Stimulated activated CD8-positive, alpha-beta memory T cell treated with anti-CD3 and anti-CD28 coated beads, Interleukin-2, amount 100 ng/mL, for 48 hours (primary cell): ENCODE results near the gene ARRDC2.
"Not testable (repeated sequence)": the region's sequence is repeated elsewhere in the genome, so short reads cannot be mapped to it uniquely, and the experiment has no call there.

Source experiments
- DNase-seq, 2 donors: peaks; one replicate each; pipeline ENCODE4 v3.0.0-alpha.2; 2020; ENCODE audit warnings: low read depth in 2 of 2

Gene ARRDC2

DNA sequence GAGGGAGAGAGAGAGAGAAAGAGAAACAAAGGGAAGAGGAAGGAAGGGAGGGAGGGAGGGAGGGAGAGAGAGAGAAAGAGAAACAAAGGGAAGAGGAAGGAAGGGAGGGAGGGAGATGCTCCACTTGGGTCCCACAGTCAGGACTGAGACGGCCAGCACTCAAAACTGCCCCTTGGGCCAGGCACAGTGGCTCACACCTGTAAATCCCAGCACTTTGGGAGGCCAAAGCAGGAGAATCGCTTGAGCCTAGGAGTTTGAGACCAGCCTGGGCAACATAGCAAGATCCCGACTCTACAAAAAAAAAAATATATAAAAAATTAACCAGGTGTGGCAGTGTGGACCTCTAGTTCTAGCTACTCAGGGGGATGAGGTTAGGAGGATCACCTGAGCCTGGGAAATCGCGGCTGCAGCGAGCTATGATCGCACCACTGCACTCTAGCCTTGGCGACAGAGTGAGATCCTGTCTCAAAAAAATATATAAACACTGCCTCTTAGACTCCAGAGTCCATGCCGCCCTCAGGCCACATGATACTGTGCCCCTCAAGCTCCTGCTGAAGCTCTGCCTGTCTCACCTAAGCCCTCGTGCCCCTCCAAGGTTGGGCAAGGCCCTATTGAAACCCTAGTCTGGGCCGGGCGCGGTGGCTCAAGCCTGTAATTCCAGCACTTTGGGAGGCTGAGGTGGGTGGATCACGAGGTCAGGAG lies 8.4 kb downstream of the ARRDC2 start:
- no peak for DNase-seq

DNA sequence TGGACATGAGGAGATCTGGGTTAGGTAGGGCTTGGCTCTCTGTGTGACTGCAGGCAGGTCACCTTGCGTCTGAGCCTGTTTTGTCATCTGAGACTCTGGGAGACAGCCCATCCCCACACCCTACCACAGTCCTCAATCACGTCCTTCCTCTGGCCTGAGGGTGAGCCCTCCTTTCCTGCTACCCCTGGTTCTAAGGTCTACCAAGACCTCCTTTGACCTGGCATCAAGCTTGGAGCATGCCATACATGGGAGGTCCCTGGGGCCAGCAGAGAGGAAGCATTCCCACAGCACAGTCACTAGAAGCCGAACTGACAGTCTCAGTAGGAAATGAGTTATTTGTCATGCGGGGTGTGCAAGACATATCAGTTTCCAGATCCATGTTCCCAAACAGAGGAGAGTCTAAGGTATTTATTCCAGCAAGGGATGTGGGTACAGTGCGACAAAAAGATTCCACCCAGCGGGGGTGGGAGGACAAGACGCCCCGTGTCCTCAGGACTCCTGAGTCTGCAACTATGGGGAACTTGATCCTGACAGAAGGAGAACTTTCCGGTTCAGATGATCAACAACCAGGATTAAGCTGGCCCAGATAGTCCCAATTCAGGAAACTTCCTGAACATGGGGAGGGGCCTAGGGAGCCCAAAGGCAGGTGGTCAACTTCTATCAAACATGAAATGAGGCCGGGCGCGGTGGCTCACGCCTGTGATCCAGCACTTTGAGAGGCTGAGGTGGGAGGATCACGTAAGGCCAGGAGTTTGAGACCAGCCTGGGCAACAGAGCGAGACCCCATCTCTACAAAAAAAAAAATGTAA lies 9.5 kb downstream of the ARRDC2 start:
- DNase-seq, result no peak

DNA sequence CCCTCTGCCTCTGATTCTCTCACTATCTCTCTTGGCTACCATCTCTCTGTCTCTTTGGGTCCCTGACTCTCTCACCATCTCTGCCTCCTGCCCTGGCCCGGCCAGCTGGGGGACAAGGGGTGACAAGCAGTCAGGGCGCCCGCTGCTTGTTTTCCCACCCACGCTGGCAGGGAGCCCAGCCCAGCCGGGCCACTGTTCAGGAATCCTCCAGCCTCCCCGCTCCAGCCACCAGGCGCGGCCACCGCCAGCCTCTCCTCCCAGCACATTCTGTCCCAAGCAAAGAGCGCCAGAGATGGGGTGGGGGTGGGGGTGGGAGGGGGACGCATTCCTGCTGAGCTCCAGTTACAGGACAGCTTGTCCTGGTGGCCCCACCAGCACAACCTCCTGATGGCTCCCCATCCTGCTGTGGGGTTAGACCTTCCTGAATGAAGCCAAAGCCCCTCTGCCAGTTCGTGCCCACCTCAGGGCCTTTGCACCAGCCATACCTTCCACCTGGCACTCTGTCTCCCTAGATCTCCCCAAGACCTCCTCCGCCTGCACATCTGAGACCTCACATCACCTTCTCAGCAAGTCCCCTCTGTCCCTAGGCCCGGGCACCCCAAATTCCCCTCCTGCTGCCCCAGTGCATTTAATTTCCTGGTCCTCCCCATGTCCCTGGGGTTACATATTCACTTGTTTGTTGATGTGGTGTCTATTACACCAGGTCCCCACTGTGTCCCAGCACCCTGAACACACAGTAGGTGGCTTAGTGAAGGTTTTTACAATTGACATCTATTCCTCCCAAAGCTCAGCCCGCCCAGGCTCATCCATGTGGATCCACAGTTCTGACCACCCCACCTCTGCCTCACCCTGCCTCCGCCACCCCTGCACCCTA lies 12.5 kb downstream of the ARRDC2 start:
- no peak for DNase-seq

DNA sequence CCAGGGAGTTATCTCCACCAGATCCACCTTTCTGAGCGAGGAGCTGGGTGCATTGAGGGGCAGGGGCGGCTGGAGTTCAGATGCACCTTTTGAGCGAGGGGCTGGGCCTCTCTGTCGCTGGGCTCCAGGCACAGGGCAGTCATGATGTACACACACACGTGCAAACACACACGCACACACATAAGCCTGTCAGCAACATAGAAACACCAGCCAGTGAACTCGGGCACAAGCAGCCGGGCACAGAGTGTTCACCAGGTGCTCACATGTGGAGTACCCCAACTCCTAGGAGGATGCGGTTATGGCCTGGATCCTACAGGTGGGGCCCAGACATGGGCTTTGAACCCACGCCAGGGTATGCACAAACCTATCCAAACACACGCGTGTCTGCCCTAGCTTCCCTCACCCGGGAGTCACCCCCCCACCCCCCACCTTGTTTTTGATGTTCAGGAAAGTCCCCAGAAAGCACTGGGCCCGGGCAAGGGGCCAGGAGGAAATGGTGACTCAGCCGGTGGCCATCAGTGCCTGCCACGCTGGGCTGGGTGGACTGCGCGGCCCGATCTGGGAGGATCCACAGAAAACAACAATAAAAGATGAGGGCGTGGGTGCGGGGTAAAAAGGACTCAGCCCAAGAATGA lies 13.3 kb downstream of the ARRDC2 start:
- no peak for DNase-seq

DNA sequence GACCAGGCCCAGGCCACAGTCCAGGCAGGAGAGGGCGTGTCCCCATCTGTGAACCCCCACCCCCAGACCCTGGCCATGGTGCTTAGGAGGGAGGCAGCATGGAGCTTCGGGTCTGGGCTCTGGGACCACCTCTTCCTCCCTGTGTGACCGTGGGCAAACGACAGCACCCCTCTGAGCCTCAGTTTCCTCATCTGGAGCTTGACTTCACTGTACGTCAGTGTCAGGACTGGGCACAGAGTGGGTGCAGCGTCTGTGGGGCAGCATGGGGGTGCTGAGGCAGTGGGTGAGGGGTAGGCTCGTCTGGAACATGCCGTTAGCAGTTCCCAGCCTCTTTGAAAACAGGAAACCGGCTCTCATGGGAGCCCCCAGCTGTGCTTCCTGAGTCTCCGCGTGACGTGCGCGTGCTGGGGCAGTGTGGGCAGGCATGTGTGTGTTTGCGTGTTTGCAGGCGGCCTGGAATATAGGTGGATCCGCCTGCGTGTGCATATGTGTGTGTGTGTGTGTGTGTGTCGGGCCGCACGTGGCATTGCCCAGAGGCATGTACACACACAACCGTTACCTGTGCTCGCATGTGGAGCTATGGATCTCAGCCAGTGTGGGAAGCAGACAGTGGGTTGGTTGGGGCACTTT lies 15.8 kb downstream of the ARRDC2 start:
- no peak for DNase-seq

DNA sequence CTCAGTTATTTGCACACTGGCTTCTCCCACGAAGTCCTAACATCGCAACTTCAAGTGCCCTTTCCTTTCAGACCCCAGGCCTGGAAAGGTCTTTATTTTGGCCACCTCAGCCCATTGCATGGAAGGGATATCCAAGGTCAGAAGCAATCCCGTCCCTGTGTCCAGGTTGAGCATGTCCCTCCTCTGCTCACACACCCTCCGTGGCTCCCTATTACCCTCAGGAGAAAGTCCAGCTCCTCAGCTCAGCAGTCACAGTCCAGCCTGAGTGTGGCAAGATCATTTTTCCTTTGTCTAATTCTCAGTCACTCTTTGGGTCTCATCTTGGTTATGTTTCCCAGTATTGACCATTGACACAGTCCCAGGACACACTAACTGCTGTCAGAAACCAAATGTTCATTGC lies 19.2 kb downstream of the ARRDC2 start:
- DNase-seq, result no peak

DNA sequence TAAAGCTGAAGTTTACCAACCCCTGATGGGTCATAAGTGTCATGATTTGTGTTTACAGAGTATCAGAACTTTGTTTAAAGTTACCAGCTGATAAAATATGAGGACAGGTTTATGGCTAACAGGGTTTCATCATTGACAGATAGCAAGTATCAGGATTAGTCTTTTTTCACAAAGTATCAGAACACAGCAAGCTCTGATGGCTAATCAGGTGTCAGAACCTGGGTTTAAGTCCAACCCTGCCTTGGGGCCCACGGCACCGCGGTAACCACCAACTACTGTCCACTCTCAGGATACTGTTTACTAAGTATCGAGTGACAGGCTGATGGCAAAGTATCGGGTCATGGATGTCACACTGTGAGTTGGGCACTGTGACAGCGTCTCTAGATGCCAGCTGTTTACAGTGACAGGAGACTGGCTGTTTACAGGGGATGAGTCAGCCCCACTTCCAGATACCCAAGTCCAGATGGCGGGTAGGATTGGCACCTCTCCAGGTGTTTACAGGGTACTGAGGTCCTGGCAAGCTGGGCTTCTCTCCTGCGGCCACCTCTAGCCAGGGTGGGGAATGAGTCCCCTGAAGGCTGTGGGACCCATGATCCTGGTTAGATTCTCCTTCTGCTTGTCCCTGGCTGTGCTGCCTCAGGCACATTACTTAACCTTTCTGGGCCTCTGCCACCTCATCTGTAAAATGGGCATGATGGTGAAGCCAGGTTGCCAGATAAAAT lies 21.8 kb downstream of the ARRDC2 start:
- no peak for DNase-seq

DNA sequence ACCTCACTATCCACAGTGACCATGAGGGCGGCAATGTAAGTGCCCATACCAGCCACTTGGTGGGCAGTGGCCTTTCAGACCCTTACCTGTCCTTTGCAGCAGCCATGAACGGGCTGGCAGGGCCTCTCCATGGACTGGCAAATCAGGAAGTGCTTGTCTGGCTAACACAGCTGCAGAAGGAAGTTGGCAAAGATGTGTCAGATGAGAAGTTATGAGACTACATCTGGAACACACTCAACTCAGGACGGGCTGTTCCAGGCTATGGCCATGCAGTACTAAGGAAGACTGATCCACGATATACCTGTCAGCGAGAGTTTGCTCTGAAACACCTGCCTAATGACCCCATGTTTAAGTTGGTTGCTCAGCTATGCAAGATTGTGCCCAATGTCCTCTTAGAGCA lies 23.4 kb downstream of the ARRDC2 start:
- not testable (repeated sequence) for DNase-seq

DNA sequence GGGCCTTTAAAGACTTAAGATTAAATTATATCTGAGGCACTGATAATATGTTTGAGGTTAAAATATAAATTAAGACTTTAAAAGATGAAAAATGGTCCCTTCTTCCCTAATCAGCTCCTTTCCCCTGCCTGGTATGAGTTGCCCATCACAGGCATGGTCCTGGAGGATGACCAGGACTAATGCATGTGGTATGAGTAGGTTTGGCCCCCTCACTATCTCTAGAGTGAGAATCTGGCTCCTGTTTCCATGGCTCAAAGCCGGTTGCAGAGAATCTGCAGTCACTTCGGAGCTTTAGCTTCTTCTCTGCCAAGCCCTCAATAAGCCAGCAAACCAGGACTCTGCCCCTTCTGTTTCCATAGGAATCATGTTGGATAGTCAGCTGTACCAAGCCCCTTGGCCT lies 24.1 kb downstream of the ARRDC2 start:
- not testable (repeated sequence) for DNase-seq

DNA sequence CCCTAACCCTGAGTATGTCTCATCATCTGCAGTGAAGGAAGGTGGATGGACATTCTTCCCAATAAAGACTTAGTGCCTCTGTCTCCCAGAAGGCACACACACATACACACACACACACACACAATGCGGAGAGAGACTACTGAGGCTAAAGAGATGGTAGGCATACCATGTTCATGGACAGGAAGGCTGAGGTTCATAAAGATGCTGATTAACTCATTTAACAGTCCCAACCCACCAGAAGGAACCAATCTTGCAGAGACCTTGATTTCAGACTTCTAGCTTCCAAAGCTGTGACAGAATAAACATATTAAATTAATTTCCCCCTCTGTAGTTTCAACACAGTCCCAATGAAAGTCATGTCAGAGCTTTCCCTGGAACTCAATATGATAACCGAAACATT lies 33.1 kb downstream of the ARRDC2 start:
- DNase-seq, result no peak

DNA sequence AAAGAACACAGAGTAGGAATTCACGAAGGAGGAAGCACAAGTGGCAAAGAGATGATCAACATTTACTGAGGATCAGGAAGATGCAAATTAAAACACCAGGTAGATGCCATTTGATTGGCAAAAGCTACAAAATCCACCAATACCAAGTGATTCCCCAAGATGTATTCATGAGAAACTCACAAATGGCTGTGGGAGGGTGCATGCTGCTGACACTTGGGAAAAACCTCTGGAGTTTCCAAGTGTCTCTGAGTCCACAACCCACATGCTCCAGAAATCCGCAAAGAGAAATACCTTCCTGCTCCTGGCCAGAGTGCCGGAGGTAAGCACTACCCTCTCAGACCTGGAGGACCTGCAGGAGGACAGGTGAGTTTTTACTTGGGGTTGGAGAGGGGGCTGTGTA lies 35.7 kb downstream of the ARRDC2 start:
- DNase-seq, result no peak

DNA sequence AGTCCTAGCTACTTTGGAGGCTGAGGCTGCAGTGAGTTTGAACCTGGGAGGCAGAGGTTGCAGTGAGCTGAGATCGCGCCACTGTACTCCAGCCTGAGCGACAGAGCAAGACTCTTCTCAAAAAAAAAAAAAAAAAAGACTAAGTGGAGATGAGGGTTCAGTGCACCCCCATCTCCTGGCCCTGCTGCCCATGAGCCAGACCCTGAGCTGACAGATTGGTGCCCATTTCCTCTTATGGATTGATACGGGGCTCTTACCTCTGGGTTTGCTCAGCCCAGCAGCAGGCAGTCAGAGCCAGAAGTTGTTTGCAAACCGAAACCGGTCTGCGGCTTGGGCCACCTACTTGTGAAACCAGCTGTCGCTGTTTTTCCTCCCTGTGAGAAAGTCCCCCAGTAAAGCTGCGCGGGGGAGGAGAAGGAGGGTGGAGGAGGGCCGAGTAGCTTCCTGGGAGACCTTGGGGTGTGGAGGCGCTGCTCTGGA lies 36.9 kb downstream of the ARRDC2 start:
- peak; percentile 82 to 86 for DNase-seq

DNA sequence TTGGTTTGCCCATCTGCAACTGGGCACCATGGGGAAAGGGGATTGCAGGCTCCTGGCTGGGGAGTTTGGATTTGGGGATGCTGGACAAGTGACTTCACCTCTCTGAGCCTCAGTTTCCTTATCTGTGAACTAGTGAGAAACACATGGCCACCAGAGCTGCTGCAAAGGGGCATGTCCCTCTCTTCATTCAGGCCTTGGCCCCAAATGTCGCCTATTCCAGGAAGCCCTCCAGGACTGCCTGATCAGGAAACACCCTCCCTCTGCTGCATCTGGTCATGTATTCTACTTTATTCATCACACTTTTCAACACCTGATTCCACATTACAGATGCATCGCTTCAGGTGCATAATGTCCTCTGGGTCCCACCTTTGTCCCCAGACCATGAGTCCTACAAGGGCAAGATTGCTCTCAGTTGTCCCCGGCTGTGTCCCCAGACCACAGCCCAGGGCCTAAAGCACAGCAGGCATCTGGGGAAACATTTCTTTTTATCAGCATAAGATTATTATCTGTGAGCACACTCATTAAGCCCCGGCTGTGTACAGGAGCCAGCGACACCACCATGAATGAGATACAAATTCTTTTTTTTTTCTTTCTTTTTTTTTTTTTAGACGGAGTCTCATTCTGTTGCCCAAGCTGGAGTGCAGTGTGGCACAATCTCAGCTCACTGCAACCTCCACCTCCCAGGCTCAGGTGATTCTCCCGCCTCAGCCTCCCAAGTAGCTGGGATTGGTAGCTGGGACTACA lies 37.5 kb downstream of the ARRDC2 start:
- no peak for DNase-seq

DNA sequence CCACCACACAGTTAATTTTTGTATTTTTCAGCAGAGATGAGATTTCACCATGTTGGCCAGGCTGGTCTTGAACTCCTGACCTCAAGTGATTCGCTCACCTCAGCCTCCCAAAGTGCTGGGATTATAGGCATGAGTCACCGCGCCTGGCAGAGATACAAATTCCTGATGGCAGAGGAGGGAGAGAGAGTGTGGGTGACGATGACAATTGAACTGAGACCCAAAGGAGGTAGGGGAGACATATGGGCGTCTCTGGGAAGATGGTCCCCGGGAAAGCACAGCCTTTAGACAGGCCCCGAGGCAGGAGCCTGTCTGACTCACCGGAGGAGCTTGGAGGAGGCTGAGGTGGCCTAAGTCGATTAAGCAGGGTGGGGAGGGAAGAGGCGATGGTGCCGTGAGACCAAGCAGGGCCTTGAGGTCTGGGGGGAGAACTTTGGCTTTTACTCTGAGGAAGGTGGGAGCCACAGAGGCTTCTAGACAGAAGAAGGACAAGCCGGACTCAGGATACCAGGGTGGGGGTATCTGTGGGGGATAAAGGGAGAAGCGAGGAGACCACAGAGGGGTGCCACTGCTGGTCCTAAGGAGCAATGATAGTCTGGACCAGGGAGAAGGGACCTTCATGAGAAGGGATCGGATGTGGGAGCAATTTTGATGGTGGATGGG lies 38.2 kb downstream of the ARRDC2 start:
- no peak for DNase-seq

DNA sequence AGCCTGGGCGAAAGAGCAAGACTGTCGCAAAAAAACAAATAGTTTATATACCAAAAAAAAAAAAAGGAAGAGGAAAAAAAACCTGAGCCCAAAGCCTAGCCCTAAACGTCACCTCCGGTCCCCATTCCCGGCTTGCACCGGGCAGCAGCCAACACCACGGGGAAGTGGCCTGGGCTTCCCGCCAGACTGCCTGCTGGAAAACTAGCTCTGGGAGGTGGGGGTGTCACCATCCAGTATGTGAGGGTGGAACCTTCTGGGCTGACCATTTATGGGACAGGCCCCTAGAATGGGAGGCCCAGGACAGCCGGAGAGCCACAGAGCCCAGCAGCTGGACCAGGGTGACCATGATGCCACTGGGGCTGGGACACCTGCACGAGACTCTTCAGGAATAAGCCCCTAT lies 41.4 kb downstream of the ARRDC2 start:
- no peak for DNase-seq

DNA sequence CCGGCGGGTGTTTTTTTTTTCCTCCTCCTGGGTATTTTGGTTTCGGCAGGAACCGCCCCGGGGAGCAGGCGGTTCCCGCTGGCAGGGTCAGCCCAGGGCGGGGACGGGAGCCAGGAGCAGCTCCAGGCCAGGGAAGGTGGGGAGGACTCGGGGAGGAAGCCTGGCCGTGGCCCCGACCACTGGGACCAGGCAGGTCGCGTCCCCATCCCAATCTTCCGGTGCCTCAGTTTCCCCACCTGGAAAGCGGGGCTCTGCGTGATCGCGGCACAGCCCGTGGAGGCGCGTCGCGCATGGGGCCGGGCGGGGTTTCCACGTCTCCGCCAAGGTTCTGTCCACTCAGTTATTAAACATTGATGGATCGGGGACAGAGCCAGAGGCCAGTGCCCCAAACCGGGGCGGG lies 43.9 kb downstream of the ARRDC2 start:
- DNase-seq, result no peak

DNA sequence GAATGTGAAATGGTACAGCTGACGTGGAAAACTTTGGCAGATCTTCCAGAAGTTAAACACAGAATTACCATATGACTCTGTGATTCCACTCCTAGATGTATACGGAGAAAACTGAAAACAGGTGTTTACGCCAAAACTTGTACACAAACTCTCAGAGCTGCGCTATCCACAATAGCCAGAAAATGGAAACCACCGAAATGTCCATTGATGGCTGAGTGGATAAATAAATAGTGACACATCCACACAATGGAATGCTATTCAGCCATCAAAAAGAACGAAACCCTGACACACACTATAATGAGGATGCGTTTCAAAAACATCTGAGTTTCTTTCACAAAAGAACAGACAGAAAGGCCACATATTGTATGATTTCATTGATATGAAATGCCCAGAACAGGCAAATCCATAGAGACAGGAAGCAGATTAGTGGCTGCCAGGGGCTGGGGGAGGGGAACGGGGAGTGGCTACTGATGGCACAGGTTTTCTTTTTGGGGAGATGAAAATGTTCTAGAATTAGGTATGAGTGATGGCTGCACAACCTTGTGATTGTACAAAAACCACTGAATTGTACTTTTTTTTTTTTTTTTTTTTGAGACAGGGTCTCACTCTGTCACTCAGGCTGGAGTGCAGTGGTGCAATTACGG lies 45.7 kb downstream of the ARRDC2 start:
- no peak for DNase-seq

DNA sequence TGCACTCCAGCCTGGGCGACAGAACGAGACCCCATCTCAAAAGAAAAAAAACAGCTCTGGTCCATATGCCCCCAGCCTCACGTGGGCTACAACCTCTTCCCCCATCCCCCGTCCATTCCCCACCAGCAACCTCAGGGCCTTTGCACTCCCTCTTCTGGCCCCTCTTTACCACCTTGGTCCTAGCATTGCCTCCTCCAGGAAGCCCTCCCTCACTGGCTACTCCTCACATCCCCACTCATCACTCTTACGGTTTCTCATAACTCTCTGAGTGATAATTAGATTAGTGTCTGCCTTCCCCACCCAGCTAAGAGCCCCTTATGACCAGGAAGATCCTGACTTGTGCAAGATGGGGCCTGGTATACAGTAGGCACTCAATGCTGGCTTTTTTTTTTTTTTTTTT lies 48.0 kb downstream of the ARRDC2 start:
- DNase-seq, result no peak

DNA sequence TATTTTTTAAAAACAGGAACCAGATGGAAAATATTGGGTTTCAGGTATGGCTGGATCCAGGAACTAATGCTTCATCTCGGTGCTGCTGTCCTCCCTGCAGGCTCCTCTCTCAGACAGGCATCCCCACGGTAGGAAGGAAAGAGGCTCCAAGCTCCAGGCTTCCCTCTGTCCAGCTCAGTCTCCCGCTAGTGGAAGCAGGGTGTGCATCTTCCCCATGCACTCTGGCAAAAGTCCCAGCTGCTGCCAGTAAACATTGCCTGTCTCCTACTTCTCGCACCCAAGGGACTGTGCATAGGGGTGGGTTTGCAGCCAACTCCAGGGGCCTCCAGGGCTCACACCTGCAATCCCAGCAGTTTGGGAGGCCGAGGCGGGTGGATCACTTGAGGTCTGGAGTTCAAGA lies 49.6 kb downstream of the ARRDC2 start:
- no peak for DNase-seq
